PC-9 (cell line): ENCODE data around the gene G2E3. TPM values are rescaled to one million over a fixed set of nuclear protein-coding genes. Genes with fewer than 3 reads are reported as not detected.
A peak's percentile ranks its signal among the peaks of the same experiment; 100 is the strongest.

ENCODE experiments used
- BruUV-seq: library from RNA; stranded (reverse); fragments of 400-500 nt; replicated peaks from 2 replicates; lab custom pipeline; 2021; lab: Mats Ljungman, UMichigan
- CTCF ChIA-PET: fragments of 300-600 bp; sonication (Branson Sonifier 250); formaldehyde crosslinking; loops from one replicate; lab custom pipeline; 2022; ENCODE audit warnings: antibody characterized with exemption; lab: Charles Lee
- POLR2A ChIA-PET: fragments of 300-600 bp; sonication (Branson Sonifier 250); formaldehyde crosslinking; loops from one replicate; lab custom pipeline; 2022; ENCODE audit warnings: antibody characterized with exemption; ENCODE audit not compliant: unreplicated experiment; lab: Charles Lee
- DNase-seq, 2 experiments: peaks; one replicate each; pipeline versions ENCODE4 v3.0.0 to v3.0.0-alpha.2; 2015 to 2022; ENCODE audit warnings: mixed read lengths in 1 of 2
- H2AFZ ChIP-seq: fragments of 200-600 bp; sonication (generic); 2 replicates; pipeline ENCODE4 v1.8.1; 2017; ENCODE audit warnings: antibody characterized with exemption
- H3F3A ChIP-seq: fragments of 200-600 bp; sonication (generic); 2 replicates; pipeline ENCODE4 v1.8.1; 2017; ENCODE audit warnings: antibody characterized with exemption, mild to moderate bottlenecking, low read depth; ENCODE audit not compliant: insufficient read depth
- H3K27ac ChIP-seq: fragments of 200-600 bp; sonication (generic); 2 replicates; pipeline ENCODE4 v1.6.1; 2016; ENCODE audit warnings: mixed run types
- H3K27me3 ChIP-seq: fragments of 200-600 bp; sonication (generic); 2 replicates; pipeline ENCODE4 v1.6.1; 2016; ENCODE audit warnings: low read depth, mixed run types; ENCODE audit not compliant: insufficient read depth
- H3K36me3 ChIP-seq: fragments of 200-600 bp; sonication (generic); 2 replicates; pipeline ENCODE4 v1.6.1; 2016; ENCODE audit warnings: low read depth, mixed run types
- H3K4me1 ChIP-seq: fragments of 200-600 bp; sonication (generic); replicated peaks from 2 replicates; pipeline ENCODE4 v1.6.1; 2016; ENCODE audit warnings: mixed run types; ENCODE audit not compliant: insufficient read depth
- H3K4me2 ChIP-seq: fragments of 200-600 bp; sonication (generic); 2 replicates; pipeline ENCODE4 v1.6.1; 2017; ENCODE audit warnings: mixed run types
- H3K4me3 ChIP-seq: fragments of 200-600 bp; sonication (generic); 2 replicates; pipeline ENCODE4 v1.6.1; 2016; ENCODE audit warnings: mixed run types
- H3K79me2 ChIP-seq: fragments of 200-600 bp; sonication (generic); 2 replicates; pipeline ENCODE4 v1.6.1; 2017; ENCODE audit warnings: low read depth, mixed run types
- H3K9me2 ChIP-seq: fragments of 200-600 bp; sonication (generic); 2 replicates; pipeline ENCODE4 v1.8.1; 2017; ENCODE audit warnings: mild to moderate bottlenecking; ENCODE audit not compliant: insufficient read depth
- H3K9me3 ChIP-seq: fragments of 200-600 bp; sonication (generic); 2 replicates; pipeline ENCODE4 v1.8.1; 2016; ENCODE audit warnings: low read depth; ENCODE audit not compliant: insufficient read depth
- H4K20me1 ChIP-seq: fragments of 200-600 bp; sonication (generic); 2 replicates; pipeline ENCODE4 v1.8.1; 2017; ENCODE audit not compliant: insufficient read depth
- CTCF ChIP-seq: fragments of 200-600 bp; sonication (generic); conservative IDR thresholded peaks from 2 replicates; pipeline ENCODE4 v1.6.1; 2017; ENCODE audit warnings: mixed run types, antibody characterized with exemption, mild to moderate bottlenecking, moderate library complexity
- EZH2 ChIP-seq: fragments of 200-600 bp; sonication (generic); IDR thresholded peaks from 2 replicates; pipeline ENCODE4 v1.8.0; 2017; ENCODE audit warnings: antibody characterized with exemption, low read depth
- intact Hi-C: fragments of 100-400 bp; cut with micrococcal nuclease; formaldehyde crosslinking; loops from one replicate; pipeline ENCODE4 v1.10.0; 2022; ENCODE audit not compliant: unreplicated experiment
- total RNA-seq: library from RNA; stranded (reverse); gene quantifications from 2 replicates; pipeline ENCODE4 v1.2.3, GENCODE V29; 2021

The G2E3 gene
- total RNA-seq, 1 experiment from 2014 or later, result 28.0 TPM

GRCh38 chr14:30569903-30570226 is 10.9 kb downstream of the G2E3 start:
- no peaks in the 10 kb centered on the region for H3F3A ChIP-seq
- no peak overlapping the region for H2AFZ ChIP-seq
- no peaks in the 10 kb centered on the region for H3K27me3 ChIP-seq
- H3K4me1 ChIP-seq, result no peaks in the 10 kb centered on the region
- H3K9me3 ChIP-seq, result no peaks in the 10 kb centered on the region
- ChIA-PET CTCF (no interaction called here), POLR2A (no interaction called here)
- H3K4me3 ChIP-seq, result no peak overlapping the region
- TF ChIP-seq CTCF, result no peak
- no peak for TF ChIP-seq EZH2
- no peak for DNase-seq
- intact Hi-C loops, result no loop called here
- H3K36me3 ChIP-seq, result no peaks in the 10 kb centered on the region
- no TSS peak for BruUV-seq
- peaks cover 100% of the 10 kb centered on the region for H3K79me2 ChIP-seq
- H4K20me1 ChIP-seq, result peaks cover 5% of the 10 kb centered on the region; the same call in 1 of the 2 replicates
- H3K27ac ChIP-seq, result 0 out of 2 replicates have a peak overlapping the region, but pooled peaks have one; percentile 6
- H3K9me2 ChIP-seq, result no peaks in the 10 kb centered on the region
- H3K4me2 ChIP-seq, result no peak overlapping the region

GRCh38 chr14:30572237-30572636 is 13.3 kb downstream of the G2E3 start:
- no peak for DNase-seq
- Histone ChIP-seq H4K20me1 (peaks cover 5% of the 10 kb centered on the region; the same call in 1 of the 2 replicates), H3K4me3 (no peak overlapping the region), H3K4me1 (no peaks in the 10 kb centered on the region), H3K79me2 (peaks cover 100% of the 10 kb centered on the region), H3K4me2 (no peak overlapping the region), H2AFZ (no peak overlapping the region), H3K9me3 (no peaks in the 10 kb centered on the region), H3K27ac (no peak overlapping the region), H3K36me3 (no peaks in the 10 kb centered on the region), H3K27me3 (no peaks in the 10 kb centered on the region), H3K9me2 (no peaks in the 10 kb centered on the region), H3F3A (no peaks in the 10 kb centered on the region)
- TF ChIP-seq CTCF, result no peak
- TF ChIP-seq EZH2, result no peak
- no TSS peak for BruUV-seq
- POLR2A ChIA-PET, result no interaction called here
- intact Hi-C loops, result no loop called here
- CTCF ChIA-PET, result no interaction called here

GRCh38 chr14:30572771-30573170 is 13.8 kb downstream of the G2E3 start:
- CTCF ChIA-PET, result no interaction called here
- H3F3A ChIP-seq, result no peaks in the 10 kb centered on the region
- H3K9me3 ChIP-seq, result no peaks in the 10 kb centered on the region
- TF ChIP-seq EZH2 (no peak), CTCF (no peak)
- BruUV-seq, result no TSS peak
- no peak overlapping the region for H3K27ac ChIP-seq
- no peak overlapping the region for H2AFZ ChIP-seq
- no peak overlapping the region for H3K4me3 ChIP-seq
- H3K4me1 ChIP-seq, result no peaks in the 10 kb centered on the region
- H3K9me2 ChIP-seq, result no peaks in the 10 kb centered on the region
- peaks cover 5% of the 10 kb centered on the region; the same call in 1 of the 2 replicates for H4K20me1 ChIP-seq
- H3K79me2 ChIP-seq, result peaks cover 100% of the 10 kb centered on the region
- POLR2A ChIA-PET, result no interaction called here
- H3K4me2 ChIP-seq, result no peak overlapping the region
- intact Hi-C loops, result no loop called here
- H3K36me3 ChIP-seq, result no peaks in the 10 kb centered on the region
- no peak for DNase-seq
- no peaks in the 10 kb centered on the region for H3K27me3 ChIP-seq
